ENCODE data around the gene TNRC6B. TPM values are rescaled to one million over a fixed set of nuclear protein-coding genes. Genes with fewer than 3 reads are reported as not detected.

The TNRC6B gene
- total RNA-seq, 4 donors from 2014 or later = 41.8 to 109 (median 48.2) TPM

GRCh38 chr22:40263191-40263590 lies 85.5 kb downstream of the TNRC6B start:
- H3K4me3 ChIP-seq (ENCODE audit: low read depth, poor library complexity, severe bottlenecking) = no peak overlapping the region
- WGBS, 2 donors = 67 to 73% methylated on average over 7 of the region's 7 CpGs
- no peak for DNase-seq (ENCODE audit: low spot score in 2 of 2)
- intact Hi-C loops (cut with DNase I; ENCODE audit: low total_unique reads) = no loop called here
- TF ChIP-seq POLR2A (IDR thresholded peaks at IDR 0.05) (no peak), CTCF (IDR thresholded peaks at IDR 0.05) (no peak)

- intact Hi-C loops (cut with DNase I; ENCODE audit: low total_unique reads) = no loop called here
- 60 to 64% methylated on average over 4 of the region's 4 CpGs for WGBS, 2 donors
- no peak overlapping the region for H3K4me3 ChIP-seq (ENCODE audit: low read depth, poor library complexity, severe bottlenecking)
- TF ChIP-seq CTCF (IDR thresholded peaks at IDR 0.05) (no peak), POLR2A (IDR thresholded peaks at IDR 0.05) (no peak)
- no peak for DNase-seq (ENCODE audit: low spot score in 2 of 2)
These were observed 88.1 kb downstream of the TNRC6B start for GRCh38 chr22:40265783-40266182.

GRCh38 chr22:40270031-40270430 lies 92.3 kb downstream of the TNRC6B start:
- intact Hi-C loops (cut with DNase I; ENCODE audit: low total_unique reads) = no loop called here
- TF ChIP-seq CTCF (IDR thresholded peaks at IDR 0.05) = no peak
- TF ChIP-seq POLR2A (IDR thresholded peaks at IDR 0.05) = no peak
- no peak overlapping the region for H3K4me3 ChIP-seq (ENCODE audit: low read depth, poor library complexity, severe bottlenecking)
- DNase-seq (ENCODE audit: low spot score in 2 of 2) = no peak
- WGBS, 2 donors = 94 to 98% methylated on average over 9 of the region's 9 CpGs

GRCh38 chr22:40270748-40271373 lies 93.1 kb downstream of the TNRC6B start:
- intact Hi-C loops (cut with DNase I; ENCODE audit: low total_unique reads) = no loop called here
- no peak for DNase-seq (ENCODE audit: low spot score in 2 of 2)
- WGBS, 2 donors = 67 to 71% methylated on average over 5 of the region's 5 CpGs
- TF ChIP-seq POLR2A (IDR thresholded peaks at IDR 0.05) (no peak), CTCF (IDR thresholded peaks at IDR 0.05) (no peak)
- no peak overlapping the region for H3K4me3 ChIP-seq (ENCODE audit: low read depth, poor library complexity, severe bottlenecking)

GRCh38 chr22:40271440-40271839 lies 93.7 kb downstream of the TNRC6B start:
- DNase-seq (ENCODE audit: low spot score in 2 of 2) = no peak
- intact Hi-C loops (cut with DNase I; ENCODE audit: low total_unique reads) = no loop called here
- WGBS, 2 donors = 77 to 87% methylated on average over 3 of the region's 3 CpGs
- no peak overlapping the region for H3K4me3 ChIP-seq (ENCODE audit: low read depth, poor library complexity, severe bottlenecking)
- TF ChIP-seq CTCF (IDR thresholded peaks at IDR 0.05) (no peak), POLR2A (IDR thresholded peaks at IDR 0.05) (no peak)

- H3K4me3 ChIP-seq (ENCODE audit: low read depth, poor library complexity, severe bottlenecking) = no peak overlapping the region
- 77 to 79% methylated on average over 6 of the region's 6 CpGs for WGBS, 2 donors
- DNase-seq (ENCODE audit: low spot score in 2 of 2) = no peak
- no peak for TF ChIP-seq POLR2A (IDR thresholded peaks at IDR 0.05)
- no peak for TF ChIP-seq CTCF (IDR thresholded peaks at IDR 0.05)
- intact Hi-C loops (cut with DNase I; ENCODE audit: low total_unique reads) = no loop called here
These were observed 95.6 kb downstream of the TNRC6B start for GRCh38 chr22:40273319-40273718.

Data from lower leg skin (tissue), 4 donors.